Sigmoid colon (tissue), 4 donors: ENCODE data around the gene FAM43A.

Experiments used
- POLR2A ChIP-seq, 2 donors: fragments of 450-650 bp; IDR thresholded peaks; one replicate each; pipeline ENCODE4 v1.6.1; 2016; ENCODE audit warnings: antibody characterized with exemption in 2 of 2, mild to moderate bottlenecking in 2 of 2, moderate library complexity in 2 of 2
- POLR2AphosphoS5 ChIP-seq, 4 donors: sonication (generic); formaldehyde crosslinking; IDR thresholded peaks; one replicate each; pipeline ENCODE4 v1.6.1; 2017; ENCODE audit warnings: antibody characterized with exemption in 4 of 4

DNA sequence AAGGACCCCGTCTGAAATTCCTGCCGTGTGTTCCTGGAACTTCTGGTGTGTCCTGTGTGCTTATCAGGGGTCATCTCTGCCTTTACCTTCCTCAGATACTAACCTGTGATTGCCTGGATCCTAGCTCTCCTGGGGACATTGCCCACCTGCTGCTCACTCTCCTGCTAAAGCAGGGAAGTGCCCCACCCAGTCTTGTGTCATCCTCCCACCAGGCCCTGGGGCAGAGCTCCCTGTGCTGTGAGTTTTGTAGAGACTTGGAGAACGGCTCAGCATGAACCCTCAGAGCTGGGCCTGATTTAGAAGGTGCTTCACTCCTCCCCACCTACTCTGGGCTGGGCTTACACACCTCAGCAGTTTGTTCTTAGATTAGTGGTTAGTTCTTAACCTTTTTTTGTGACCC is 48.6 kb upstream of the FAM43A start:
- no peak for TF ChIP-seq POLR2A (IDR thresholded peaks at IDR 0.05)
- no peak for TF ChIP-seq POLR2AphosphoS5 (IDR thresholded peaks at IDR 0.05)
